ENCODE measurements around the gene LATS2.

Gene LATS2

DNA sequence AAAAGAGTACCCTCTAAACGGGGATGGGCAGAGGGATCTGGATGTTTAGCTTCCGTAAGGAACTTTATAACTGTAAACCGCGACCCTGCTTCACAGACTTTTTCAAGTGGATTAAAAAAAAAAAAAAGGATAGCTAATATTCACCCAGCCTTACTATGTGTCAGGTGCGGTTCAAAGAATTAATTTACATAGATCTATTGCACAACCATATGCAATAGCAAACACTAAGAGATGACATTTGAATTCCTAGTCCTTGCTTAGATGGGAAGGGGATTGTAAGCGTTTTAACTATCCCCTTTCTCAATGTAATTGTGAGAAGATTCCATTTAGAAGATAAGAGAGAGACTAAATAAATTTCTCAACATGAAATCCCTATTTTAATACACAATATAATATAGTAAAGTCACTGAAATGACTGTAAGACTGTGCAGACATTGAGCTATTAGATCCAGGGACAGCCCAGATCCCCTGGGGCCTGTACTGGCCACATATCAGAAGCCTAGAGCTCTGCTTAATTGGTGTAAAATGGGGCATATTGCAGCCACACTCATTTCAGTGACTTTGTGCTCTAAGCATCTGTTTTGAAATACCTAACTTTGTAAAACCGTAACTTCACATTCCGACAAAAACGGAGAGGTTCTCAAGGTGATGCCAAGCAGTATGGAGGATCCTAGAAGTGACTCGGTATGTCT, 13.6 kb downstream of the LATS2 start:
- no peak for DNase-seq (ENCODE audit: low spot score)

GRCh38 chr13:21047087-21047486, 14.3 kb downstream of the LATS2 start:
- DNase-seq (ENCODE audit: low spot score) = no peak

GRCh38 chr13:21046203-21046602, 15.2 kb downstream of the LATS2 start:
- no peak for DNase-seq (ENCODE audit: low spot score)

- no peak for DNase-seq (ENCODE audit: low spot score)
These were observed 16.3 kb downstream of the LATS2 start for GRCh38 chr13:21045100-21045499.

GRCh38 chr13:21043898-21044297, 17.5 kb downstream of the LATS2 start:
- DNase-seq (ENCODE audit: low spot score) = no peak

- DNase-seq (ENCODE audit: low spot score) = no peak
These were observed 21.1 kb downstream of the LATS2 start for GRCh38 chr13:21040120-21040826.

DNA sequence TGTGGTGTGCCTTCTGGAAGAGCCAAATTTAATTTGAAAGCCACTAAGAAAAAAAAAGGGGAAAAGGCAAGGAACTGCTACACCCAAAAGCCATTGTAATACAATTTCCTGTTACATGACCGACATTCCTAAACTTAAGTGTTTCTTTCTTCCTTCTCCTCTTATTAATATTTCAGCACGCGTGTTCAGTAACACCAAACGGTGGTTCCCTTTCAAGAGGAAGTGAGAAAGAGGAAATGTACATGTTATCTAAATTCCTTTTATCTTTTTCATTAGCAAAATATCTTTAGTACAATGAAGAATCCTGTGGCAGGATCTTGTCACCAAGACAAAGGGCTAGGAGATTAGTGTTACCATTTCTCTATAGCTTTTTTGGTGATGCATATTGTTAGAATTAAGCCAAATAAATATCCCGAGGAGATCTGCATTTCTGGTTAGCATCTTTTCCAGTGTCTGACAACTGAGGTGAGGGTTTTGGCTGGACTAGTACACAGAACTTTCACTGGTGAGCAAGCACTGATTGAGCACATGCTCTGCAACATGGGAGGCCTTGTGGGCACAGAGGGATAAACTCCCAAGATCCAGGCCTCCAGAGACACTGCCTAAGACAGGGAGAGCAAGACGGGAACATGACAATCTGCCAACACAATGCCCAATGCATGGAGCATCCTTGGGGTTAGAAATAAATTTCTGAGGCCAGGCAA, 22.1 kb downstream of the LATS2 start:
- no peak for DNase-seq (ENCODE audit: low spot score)

GRCh38 chr13:21037656-21038055, 23.7 kb downstream of the LATS2 start:
- no peak for DNase-seq (ENCODE audit: low spot score)

DNA sequence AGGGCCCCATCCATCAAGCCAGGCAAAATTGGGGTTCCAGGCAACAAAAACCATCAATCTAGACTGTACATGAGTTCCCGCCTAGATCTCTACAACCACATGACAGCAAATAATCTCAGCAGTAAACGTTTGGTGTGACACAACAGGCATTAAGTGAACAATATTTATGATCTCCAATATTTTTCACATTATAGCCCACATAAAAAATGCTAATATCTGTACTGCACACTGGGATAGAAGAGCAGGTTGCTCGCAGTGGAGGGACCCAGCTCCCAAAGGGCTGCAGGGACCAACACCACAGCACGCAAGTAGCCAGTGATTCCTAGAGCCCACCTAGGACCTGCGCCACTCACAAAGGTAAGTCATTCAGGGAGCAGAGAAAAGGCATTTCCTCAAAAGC, 25.9 kb downstream of the LATS2 start:
- no peak for DNase-seq (ENCODE audit: low spot score)

- no peak for DNase-seq (ENCODE audit: low spot score)
These were observed 26.7 kb downstream of the LATS2 start for GRCh38 chr13:21034603-21035191.

- no peak for DNase-seq (ENCODE audit: low spot score)
These were observed 27.4 kb downstream of the LATS2 start for GRCh38 chr13:21033856-21034602.

- DNase-seq (ENCODE audit: low spot score) = no peak
These were observed 28.1 kb downstream of the LATS2 start for GRCh38 chr13:21033212-21033840.

DNA sequence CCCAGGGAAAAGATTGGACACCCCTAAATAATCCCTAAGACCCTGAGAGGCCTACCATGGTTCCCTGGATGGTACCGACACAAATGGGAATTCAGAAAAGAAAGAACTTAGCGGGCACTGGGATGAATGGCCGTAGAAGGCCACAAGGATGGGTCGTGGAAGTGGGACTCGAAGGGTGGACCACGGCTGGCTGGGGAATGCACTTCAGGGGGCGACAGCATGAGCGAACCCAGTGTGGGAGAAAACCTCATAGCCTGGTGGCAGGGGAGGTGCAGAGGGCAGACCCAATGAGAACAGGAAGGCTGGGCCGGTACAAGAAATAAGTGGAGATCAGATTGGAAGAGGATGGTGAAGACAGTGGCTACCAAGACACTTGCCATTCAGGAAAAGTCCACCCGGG, 28.7 kb downstream of the LATS2 start:
- DNase-seq (ENCODE audit: low spot score) = no peak

GRCh38 chr13:21031594-21032275, 29.7 kb downstream of the LATS2 start:
- no peak for DNase-seq (ENCODE audit: low spot score)

DNA sequence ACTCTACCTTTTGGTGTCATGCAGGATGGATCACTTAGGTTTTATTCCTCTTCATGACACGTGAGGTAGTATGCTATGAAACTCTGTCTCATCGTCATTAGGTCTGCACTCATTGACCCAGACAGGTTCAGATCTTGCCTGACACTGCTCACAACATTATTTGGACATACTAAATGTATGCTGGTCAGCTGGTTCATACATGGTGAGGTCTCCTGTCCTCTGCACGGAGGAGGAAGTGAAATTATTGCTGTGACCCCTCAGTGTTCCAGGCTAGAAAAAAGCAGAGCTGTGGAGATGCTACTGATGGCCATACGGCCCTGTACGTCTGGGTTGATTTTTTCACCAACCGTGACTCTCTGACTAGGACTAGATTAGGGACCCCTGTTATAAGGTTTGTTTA, 35.8 kb downstream of the LATS2 start:
- no peak for DNase-seq (ENCODE audit: low spot score)

DNA sequence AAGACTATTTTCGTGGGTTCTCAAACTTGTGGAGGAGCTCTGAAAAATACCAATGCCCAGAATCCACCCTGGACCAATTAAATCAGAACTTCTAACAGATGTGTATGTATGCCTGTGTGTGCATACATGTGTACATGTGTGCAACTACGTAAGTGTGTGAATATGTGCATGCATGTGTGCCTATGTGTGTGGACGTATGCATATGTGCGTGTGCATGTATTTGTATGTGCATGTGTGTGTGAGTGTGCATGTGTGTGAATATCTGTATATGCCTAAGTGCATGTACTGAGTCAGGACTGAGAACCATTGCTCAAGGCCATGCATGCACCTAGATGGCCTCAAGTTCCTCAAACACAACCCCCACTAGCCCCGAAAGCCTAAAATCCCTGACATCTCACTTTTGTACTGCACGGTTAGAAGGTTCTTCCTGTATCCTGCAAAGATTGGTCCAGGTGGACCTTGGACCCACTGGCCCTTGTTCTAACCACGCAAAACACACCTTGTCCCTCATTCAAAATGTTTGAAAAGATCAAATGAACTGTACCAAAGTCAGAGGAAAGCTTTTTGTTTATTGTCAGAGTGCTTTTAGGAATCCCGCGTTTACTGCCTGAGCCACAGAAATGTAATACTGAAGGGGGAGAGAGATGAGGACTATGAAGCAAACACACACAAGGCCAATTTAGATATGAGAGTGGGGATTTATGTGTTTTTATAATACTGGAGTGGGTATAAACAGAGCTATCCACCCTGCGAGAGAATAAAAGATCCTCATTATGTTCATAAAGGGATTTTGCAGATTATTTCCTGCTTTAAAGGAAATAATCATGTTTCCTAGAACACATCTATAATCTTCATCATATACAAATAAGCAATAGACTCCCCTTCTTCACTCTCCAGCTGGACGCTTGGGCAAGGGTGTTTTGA, 39.1 kb downstream of the LATS2 start:
- no peak for DNase-seq (ENCODE audit: low spot score)

- no peak for DNase-seq (ENCODE audit: low spot score)
These were observed 40.8 kb downstream of the LATS2 start for GRCh38 chr13:21020581-21020980.

GRCh38 chr13:21020176-21020575, 41.2 kb downstream of the LATS2 start:
- no peak for DNase-seq (ENCODE audit: low spot score)

DNA sequence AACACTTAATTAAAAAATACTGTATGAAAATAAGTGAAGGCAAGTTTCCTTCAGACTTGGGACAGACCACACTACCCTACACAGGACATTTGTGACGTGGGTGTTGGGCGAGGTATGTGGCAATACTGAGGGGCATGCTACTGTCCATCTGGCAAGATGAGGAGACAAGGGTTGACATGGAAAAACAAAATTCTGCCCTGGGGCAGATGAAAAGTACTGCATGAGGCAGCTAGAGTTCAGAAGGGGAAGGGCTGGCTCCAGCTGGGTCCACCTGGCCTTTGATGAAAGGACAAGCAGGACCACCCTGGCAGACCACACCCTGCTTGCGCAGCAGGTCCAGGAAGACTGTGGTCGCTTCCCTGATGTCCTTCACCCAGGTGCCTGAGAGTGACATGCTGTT, 43.2 kb downstream of the LATS2 start:
- DNase-seq (ENCODE audit: low spot score) = no peak

GRCh38 chr13:21016487-21016886, 44.9 kb downstream of the LATS2 start:
- DNase-seq (ENCODE audit: low spot score) = no peak

Data from CD4-positive, alpha-beta T cell treated with Interleukin-2 at 100 ng/mL for 4 hours (primary cell).